Upper lobe of left lung (tissue), 6 donors: ENCODE data around the gene RASAL2. TPM values are rescaled to one million over a fixed set of nuclear protein-coding genes. Genes with fewer than 3 reads are reported as not detected.
"Not testable (repeated sequence)": the region's sequence is repeated elsewhere in the genome, so short reads cannot be mapped to it uniquely, and the experiment has no call there.

Experiments
- ATAC-seq, 2 donors: fragments of 200-7000 bp; cut with Tn5 transposase; one replicate each; pipeline ENCODE4 v1.9.1; 2022; ENCODE audit warnings: mild to moderate bottlenecking in 2 of 2, moderate library complexity in 2 of 2; ENCODE audit not compliant: low FRiP score in 2 of 2
- DNase-seq, 2 donors: peaks; one replicate each; pipeline ENCODE4 v3.0.0-alpha.2; 2019 to 2020
- H3K27ac ChIP-seq, 4 donors: fragments of 200-600 bp; sonication (generic); one replicate each; pipeline ENCODE4 v1.5.1; 2016 to 2019
- H3K27me3 ChIP-seq, 4 donors: fragments of 200-600 bp; sonication (generic); one replicate each; pipeline ENCODE4 v1.5.1; 2017 to 2019
- H3K36me3 ChIP-seq, 4 donors: fragments of 200-600 bp; sonication (generic); one replicate each; pipeline ENCODE4 v1.5.1; 2016 to 2019
- H3K4me1 ChIP-seq, 4 donors: fragments of 200-600 bp; sonication (generic); one replicate each; pipeline ENCODE4 v1.5.1; 2018 to 2019
- H3K4me3 ChIP-seq, 4 donors: fragments of 200-600 bp; sonication (generic); one replicate each; pipeline ENCODE4 v1.5.1; 2017 to 2019; ENCODE audit warnings: mild to moderate bottlenecking in 2 of 4, moderate library complexity in 1 of 4
- H3K9me3 ChIP-seq, 4 donors: fragments of 200-600 bp; sonication (generic); one replicate each; pipeline ENCODE4 v1.5.1; 2018 to 2019
- EP300 ChIP-seq, 4 donors: sonication (generic); formaldehyde crosslinking; IDR thresholded peaks; one replicate each; pipeline ENCODE4 v1.5.1; 2017; ENCODE audit warnings: antibody characterized with exemption in 4 of 4, control low read depth in 2 of 4
- POLR2A ChIP-seq, 4 donors: fragments of 450-650 bp; IDR thresholded peaks; one replicate each; pipeline ENCODE4 v1.5.1; 2016 to 2017; ENCODE audit warnings: antibody characterized with exemption in 4 of 4, mild to moderate bottlenecking in 2 of 4
- POLR2AphosphoS5 ChIP-seq, 2 donors: sonication (generic); formaldehyde crosslinking; IDR thresholded peaks; one replicate each; pipeline ENCODE4 v1.5.1; 2017; ENCODE audit warnings: antibody characterized with exemption in 2 of 2
- WGBS, 2 donors: methylation state at CpG; one replicate each; pipeline ENCODE4 v1.1.5; 2017 to 2018; 5-methylcytosine and 5-hydroxymethylcytosine counted together
- total RNA-seq, 6 donors: library from RNA; depleted of rRNA in 4 of 6; stranded (reverse); fragments of >200 nt in 4 of 6; gene quantifications; one replicate each; pipeline versions ENCODE4 v1.1.0 to v1.2.1, GENCODE V29; 2016 to 2021
- TF ChIP-seq, protein P1 (sequence below), 6 experiments: fragments of 450-650 bp in 4 of 6; fragments of 200-600 bp in 2 of 6; sonication (generic) in 2 of 6; IDR thresholded peaks; one replicate each; pipeline ENCODE4 v1.5.1; 2016 to 2019; ENCODE audit warnings: antibody characterized with exemption in 6 of 6
- donor health status: DM: no; HTN: no; CAD: no; lungs with moderate emphysema.
- donor health status: DM: no; HTN: yes; CAD: no; lungs with severe emphysema.

The RASAL2 gene
- total RNA-seq, 6 donors from 2014 or later, result 24.7 to 59.0 (median 41.6) TPM

DNA sequence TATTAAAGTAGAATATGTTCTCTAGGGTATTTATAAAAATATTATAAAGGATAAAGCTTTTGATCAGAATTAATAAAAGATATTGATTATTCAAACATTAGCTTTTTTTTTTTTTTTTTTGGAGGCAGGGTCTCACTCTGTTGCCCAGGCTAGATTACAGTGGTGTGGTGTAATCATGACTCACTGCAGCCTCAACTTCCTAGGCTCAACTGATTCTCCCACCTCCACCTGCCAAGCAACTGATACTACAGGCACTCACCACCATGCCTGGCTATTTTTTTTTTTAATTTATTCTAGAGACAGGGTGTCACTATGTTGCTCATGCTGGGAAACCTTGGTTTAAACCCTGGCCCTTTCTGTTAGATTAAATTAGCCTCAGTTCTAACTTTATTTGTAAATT, 214.5 kb downstream of the RASAL2 start:
- DNase-seq (no peak), ATAC-seq (no peak)
- H3K9me3 ChIP-seq, result no peaks in the 10 kb centered on the region
- no peaks in the 10 kb centered on the region for H3K27me3 ChIP-seq
- H3K4me3 ChIP-seq, result no peak overlapping the region
- H3K27ac ChIP-seq, result no peak overlapping the region
- peaks cover 6 to 11% (median 9%) of the 10 kb centered on the region in 4 donors for H3K4me1 ChIP-seq
- no peak for TF ChIP-seq EP300 (IDR thresholded peaks at IDR 0.05)
- TF ChIP-seq, protein P1, sequence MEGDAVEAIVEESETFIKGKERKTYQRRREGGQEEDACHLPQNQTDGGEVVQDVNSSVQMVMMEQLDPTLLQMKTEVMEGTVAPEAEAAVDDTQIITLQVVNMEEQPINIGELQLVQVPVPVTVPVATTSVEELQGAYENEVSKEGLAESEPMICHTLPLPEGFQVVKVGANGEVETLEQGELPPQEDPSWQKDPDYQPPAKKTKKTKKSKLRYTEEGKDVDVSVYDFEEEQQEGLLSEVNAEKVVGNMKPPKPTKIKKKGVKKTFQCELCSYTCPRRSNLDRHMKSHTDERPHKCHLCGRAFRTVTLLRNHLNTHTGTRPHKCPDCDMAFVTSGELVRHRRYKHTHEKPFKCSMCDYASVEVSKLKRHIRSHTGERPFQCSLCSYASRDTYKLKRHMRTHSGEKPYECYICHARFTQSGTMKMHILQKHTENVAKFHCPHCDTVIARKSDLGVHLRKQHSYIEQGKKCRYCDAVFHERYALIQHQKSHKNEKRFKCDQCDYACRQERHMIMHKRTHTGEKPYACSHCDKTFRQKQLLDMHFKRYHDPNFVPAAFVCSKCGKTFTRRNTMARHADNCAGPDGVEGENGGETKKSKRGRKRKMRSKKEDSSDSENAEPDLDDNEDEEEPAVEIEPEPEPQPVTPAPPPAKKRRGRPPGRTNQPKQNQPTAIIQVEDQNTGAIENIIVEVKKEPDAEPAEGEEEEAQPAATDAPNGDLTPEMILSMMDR (IDR thresholded peaks at IDR 0.05), result no peak
- no peak for TF ChIP-seq POLR2AphosphoS5 (IDR thresholded peaks at IDR 0.05)
- TF ChIP-seq POLR2A (IDR thresholded peaks at IDR 0.05), result no peak
- H3K36me3 ChIP-seq, result no peaks in the 10 kb centered on the region

DNA sequence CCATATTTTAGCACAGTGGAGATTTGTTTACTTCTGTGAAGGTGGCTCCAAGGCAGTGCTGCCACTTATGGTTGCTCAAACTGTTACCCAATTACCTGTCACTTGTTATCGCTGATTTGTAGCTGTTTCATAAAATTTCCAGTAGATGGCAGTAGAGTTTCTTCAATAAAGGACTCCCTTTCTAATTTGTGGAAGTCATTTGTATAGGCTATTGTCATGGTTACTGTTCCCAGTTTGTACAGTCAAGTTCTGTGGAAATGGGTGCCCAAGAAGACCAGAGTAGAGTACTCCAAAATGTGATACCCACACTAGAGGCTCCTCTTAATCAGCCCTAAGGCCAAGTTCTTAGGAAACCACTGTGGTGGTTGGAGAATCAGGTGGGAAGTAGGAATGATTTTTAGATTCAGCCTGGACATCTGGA, 216.8 kb downstream of the RASAL2 start:
- Histone ChIP-seq H3K4me3 (no peak overlapping the region), H3K27ac (no peak overlapping the region), H3K9me3 (no peaks in the 10 kb centered on the region), H3K36me3 (no peaks in the 10 kb centered on the region), H3K4me1 (peaks cover 6 to 10% (median 7%) of the 10 kb centered on the region in 4 donors), H3K27me3 (no peaks in the 10 kb centered on the region)
- 0 to 5% methylated on average over 1 of the region's 1 CpG for WGBS, 2 donors
- ATAC-seq (peak; percentile 87 to 93), DNase-seq (peak in 1 of 2 donors; percentile 37)
- TF ChIP-seq, protein P1 (IDR thresholded peaks at IDR 0.05), result peak; percentile 39 to 87 (median 78)
- no peak for TF ChIP-seq POLR2AphosphoS5 (IDR thresholded peaks at IDR 0.05)
- TF ChIP-seq POLR2A (IDR thresholded peaks at IDR 0.05), result no peak
- TF ChIP-seq EP300 (IDR thresholded peaks at IDR 0.05), result no peak

DNA sequence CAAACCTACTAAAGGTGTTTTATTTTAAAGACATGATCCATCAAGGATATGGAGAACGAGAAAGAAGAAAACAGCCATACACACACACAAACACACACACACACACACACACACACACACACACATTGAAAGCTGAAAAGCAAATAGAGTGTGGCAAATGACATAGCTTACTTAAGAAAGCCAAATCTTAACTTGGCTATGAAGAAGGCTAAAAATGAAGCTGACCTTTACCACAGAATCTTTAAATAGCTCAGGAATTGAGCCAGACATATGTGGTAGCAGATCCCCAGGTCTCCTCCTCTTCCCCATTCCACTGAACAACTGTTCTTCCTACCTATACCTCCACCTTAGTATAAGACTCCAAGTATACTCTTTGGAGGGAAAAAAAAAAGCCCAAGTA, 217.3 kb downstream of the RASAL2 start:
- WGBS, 2 donors, result 59 to 63% methylated on average over 1 of the region's 1 CpG
- TF ChIP-seq POLR2A (IDR thresholded peaks at IDR 0.05), result no peak
- TF ChIP-seq, protein P1 (IDR thresholded peaks at IDR 0.05), result no peak
- no peak for TF ChIP-seq POLR2AphosphoS5 (IDR thresholded peaks at IDR 0.05)
- no peak for TF ChIP-seq EP300 (IDR thresholded peaks at IDR 0.05)

DNA sequence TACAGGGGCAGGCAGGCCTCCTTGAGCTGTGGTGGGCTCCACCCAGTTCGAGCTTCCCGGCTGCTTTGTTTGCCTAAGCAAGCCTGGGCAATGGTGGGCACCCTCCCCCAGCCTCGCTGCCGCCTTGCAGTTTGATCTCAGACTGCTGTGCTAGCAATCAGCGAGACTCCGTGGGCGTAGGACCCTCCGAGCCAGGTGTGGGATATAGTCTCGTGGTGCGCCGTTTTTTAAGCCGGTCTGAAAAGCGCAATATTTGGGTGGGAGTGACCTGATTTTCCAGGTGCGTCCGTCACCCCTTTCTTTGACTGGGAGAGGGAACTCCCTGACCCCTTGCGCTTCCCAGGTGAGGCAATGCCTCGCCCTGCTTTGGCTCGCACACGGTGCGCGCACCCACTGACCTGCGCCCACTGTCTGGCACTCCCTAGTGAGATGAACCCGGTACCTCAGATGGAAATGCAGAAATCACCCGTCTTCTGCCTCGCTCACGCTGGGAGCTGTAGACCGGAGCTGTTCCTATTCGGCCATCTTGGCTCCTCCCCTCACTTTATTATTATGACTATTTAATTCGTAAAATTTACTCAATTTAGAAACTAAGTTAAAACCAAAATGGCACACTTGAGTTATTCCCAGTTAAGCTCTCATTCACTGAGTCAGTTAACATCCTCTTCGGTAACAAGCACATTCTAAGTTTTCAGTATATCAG, 226.5 kb downstream of the RASAL2 start:
- not testable (repeated sequence) for H3K27ac ChIP-seq, ATAC-seq, H3K9me3 ChIP-seq, H3K36me3 ChIP-seq, H3K4me1 ChIP-seq, H3K27me3 ChIP-seq
- 65 to 87% methylated on average over 19 to 30 of the region's 30 CpGs for WGBS, 2 donors
- peak overlapping the region in 2 of 4 donors; percentile 1 to 20 for H3K4me3 ChIP-seq
- peak in 1 of 2 donors; percentile 48 for DNase-seq

More for the DNA sequence above, 217.3 kb downstream of the RASAL2 start:
- Histone ChIP-seq H3K27ac (no peak overlapping the region), H3K4me1 (peaks cover 6 to 10% (median 7%) of the 10 kb centered on the region in 4 donors), H3K27me3 (no peaks in the 10 kb centered on the region), H3K4me3 (no peak overlapping the region), H3K9me3 (no peaks in the 10 kb centered on the region), H3K36me3 (no peaks in the 10 kb centered on the region)
- ATAC-seq (no peak), DNase-seq (no peak)

DNA sequence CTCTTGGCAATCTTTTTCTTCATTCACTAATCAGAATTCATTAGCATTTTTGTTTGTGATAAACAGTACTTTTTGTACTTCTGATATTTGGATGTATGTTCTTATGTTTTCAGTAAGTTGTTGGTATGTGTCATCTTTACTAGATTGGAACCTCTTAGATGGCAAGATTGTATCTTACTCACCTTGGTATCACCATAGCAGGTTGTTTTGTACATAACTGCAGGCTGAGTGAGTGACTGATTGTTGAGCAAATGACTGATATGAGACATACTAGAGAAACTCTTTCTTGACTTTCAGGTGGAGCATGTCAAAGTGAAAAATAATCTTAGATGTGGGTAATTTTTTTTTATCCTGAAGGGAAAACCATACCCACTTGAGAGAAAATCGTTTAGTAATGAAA, 229.2 kb downstream of the RASAL2 start:
- DNase-seq, result no peak

DNA sequence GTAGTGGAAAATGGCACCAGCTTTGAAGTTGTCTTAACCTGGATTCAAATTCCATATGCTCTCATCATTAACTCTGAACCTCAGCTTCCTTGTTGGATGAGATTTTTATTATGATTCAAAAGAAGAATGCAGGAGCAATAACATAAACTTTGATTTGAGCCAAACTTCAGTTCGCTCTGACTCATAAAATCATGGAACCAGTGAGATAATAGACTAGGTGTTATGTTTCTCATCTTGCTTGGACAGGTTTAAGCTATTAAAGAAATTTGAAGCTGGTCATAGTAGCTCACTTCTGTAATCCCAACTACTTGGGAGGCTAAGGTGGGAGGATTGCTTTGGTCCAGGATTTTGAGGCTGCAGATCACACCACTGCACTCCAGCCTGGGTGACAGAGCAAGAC, 230.1 kb downstream of the RASAL2 start:
- Histone ChIP-seq H3K9me3 (no peaks in the 10 kb centered on the region), H3K36me3 (no peaks in the 10 kb centered on the region), H3K27me3 (no peaks in the 10 kb centered on the region), H3K4me3 (no peak overlapping the region), H3K27ac (no peak overlapping the region), H3K4me1 (peaks cover 0 to 3% (median 0%) of the 10 kb centered on the region in 4 donors)
- 81 to 95% methylated on average over 1 of the region's 1 CpG for WGBS, 2 donors
- DNase-seq (no peak), ATAC-seq (no peak)
- TF ChIP-seq, protein P1 (IDR thresholded peaks at IDR 0.05), result no peak
- TF ChIP-seq EP300 (IDR thresholded peaks at IDR 0.05) (no peak), POLR2A (IDR thresholded peaks at IDR 0.05) (no peak), POLR2AphosphoS5 (IDR thresholded peaks at IDR 0.05) (no peak)

More for the DNA sequence above, 229.2 kb downstream of the RASAL2 start:
- ATAC-seq, result no peak
- H3K27me3 ChIP-seq, result no peaks in the 10 kb centered on the region
- peaks cover 0 to 3% (median 0%) of the 10 kb centered on the region in 4 donors for H3K4me1 ChIP-seq
- WGBS, 2 donors, result 50 to 64% methylated on average over 1 of the region's 1 CpG
- no peaks in the 10 kb centered on the region for H3K9me3 ChIP-seq
- no peak overlapping the region for H3K27ac ChIP-seq
- no peaks in the 10 kb centered on the region for H3K36me3 ChIP-seq
- no peak overlapping the region for H3K4me3 ChIP-seq
- TF ChIP-seq POLR2AphosphoS5 (IDR thresholded peaks at IDR 0.05) (no peak), EP300 (IDR thresholded peaks at IDR 0.05) (no peak)
